ENCODE data around the gene RASSF5. TPM values are rescaled to one million over a fixed set of nuclear protein-coding genes. Genes with fewer than 3 reads are reported as not detected.

The RASSF5 gene
- total and polyA plus RNA-seq, 9 of the 15 experiments (the other 6 are each of a cell fraction or from before 2014, with no cell fraction given), result 6.1 to 41.0 (median 25.2) TPM

DNA sequence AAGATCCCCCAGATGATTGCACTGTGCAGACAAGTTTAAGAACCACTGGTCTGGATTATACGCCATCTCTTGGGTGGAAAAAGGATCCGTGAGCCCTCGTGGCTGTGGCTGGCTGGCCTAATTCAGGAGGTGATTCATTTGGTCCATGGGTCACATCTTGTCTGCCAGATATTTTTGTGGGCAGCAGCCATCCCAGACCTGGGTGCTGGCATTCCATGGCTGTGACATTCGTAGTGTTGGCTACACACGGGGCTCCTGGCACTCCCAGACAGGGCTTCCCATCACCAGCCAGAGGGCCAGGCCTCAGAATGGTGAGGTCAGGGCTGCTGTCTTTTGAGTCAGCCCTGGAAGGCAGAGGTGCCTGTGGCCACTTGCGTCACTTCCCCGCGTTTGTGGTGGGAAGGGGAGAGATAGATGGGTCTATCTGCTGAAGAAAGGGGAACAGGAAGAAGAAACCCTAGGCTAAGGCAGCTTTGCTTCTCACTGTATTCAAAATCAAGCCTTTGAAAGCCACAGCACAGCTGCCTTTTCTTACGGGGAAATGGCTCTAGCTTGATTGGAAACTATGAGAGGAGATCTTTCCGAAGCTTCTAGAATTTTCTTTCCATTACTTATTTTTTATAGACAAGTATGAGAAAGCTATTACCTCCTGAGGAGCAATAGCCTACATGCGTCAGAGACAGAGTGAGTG, 72.6 kb downstream of the RASSF5 start (continued):
- peak; percentile 12; the same call in 1 of the 2 replicates for TF ChIP-seq CXXC5 (CRISPR knock-in tag; IDR thresholded peaks at IDR 0.05)
- no peak for TF ChIP-seq NFE2L1 (tag; IDR thresholded peaks at IDR 0.05; ENCODE audit: borderline replicate concordance, low read depth)
- TF ChIP-seq, protein P1, sequence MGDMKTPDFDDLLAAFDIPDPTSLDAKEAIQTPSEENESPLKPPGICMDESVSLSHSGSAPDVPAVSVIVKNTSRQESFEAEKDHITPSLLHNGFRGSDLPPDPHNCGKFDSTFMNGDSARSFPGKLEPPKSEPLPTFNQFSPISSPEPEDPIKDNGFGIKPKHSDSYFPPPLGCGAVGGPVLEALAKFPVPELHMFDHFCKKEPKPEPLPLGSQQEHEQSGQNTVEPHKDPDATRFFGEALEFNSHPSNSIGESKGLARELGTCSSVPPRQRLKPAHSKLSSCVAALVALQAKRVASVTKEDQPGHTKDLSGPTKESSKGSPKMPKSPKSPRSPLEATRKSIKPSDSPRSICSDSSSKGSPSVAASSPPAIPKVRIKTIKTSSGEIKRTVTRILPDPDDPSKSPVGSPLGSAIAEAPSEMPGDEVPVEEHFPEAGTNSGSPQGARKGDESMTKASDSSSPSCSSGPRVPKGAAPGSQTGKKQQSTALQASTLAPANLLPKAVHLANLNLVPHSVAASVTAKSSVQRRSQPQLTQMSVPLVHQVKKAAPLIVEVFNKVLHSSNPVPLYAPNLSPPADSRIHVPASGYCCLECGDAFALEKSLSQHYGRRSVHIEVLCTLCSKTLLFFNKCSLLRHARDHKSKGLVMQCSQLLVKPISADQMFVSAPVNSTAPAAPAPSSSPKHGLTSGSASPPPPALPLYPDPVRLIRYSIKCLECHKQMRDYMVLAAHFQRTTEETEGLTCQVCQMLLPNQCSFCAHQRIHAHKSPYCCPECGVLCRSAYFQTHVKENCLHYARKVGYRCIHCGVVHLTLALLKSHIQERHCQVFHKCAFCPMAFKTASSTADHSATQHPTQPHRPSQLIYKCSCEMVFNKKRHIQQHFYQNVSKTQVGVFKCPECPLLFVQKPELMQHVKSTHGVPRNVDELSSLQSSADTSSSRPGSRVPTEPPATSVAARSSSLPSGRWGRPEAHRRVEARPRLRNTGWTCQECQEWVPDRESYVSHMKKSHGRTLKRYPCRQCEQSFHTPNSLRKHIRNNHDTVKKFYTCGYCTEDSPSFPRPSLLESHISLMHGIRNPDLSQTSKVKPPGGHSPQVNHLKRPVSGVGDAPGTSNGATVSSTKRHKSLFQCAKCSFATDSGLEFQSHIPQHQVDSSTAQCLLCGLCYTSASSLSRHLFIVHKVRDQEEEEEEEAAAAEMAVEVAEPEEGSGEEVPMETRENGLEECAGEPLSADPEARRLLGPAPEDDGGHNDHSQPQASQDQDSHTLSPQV (IDR thresholded peaks at IDR 0.05), result 0 out of 2 replicates have a peak, but pooled peaks have one; percentile 56
- TF ChIP-seq ZNF668 (CRISPR knock-in tag; IDR thresholded peaks at IDR 0.05), result no peak
- TF ChIP-seq ZBTB7A (IDR thresholded peaks at IDR 0.05; ENCODE audit: borderline replicate concordance, control insufficient read depth, low read depth, low read length), result no peak
- no peak for TF ChIP-seq ASH1L (IDR thresholded peaks at IDR 0.05; ENCODE audit: borderline replicate concordance, low read depth, partially characterized antibody)
- TF ChIP-seq RFX7 (CRISPR knock-in tag; IDR thresholded peaks at IDR 0.05), result no peak
- TF ChIP-seq FOXK1 (CRISPR knock-in tag; IDR thresholded peaks at IDR 0.05; ENCODE audit: borderline replicate concordance), result no peak
- TF ChIP-seq, protein P2, sequence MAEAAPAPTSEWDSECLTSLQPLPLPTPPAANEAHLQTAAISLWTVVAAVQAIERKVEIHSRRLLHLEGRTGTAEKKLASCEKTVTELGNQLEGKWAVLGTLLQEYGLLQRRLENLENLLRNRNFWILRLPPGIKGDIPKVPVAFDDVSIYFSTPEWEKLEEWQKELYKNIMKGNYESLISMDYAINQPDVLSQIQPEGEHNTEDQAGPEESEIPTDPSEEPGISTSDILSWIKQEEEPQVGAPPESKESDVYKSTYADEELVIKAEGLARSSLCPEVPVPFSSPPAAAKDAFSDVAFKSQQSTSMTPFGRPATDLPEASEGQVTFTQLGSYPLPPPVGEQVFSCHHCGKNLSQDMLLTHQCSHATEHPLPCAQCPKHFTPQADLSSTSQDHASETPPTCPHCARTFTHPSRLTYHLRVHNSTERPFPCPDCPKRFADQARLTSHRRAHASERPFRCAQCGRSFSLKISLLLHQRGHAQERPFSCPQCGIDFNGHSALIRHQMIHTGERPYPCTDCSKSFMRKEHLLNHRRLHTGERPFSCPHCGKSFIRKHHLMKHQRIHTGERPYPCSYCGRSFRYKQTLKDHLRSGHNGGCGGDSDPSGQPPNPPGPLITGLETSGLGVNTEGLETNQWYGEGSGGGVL (CRISPR knock-in tag; IDR thresholded peaks at IDR 0.05), result no peak
- no peak for TF ChIP-seq ARHGAP35 (IDR thresholded peaks at IDR 0.05; ENCODE audit: partially characterized antibody)
- TF ChIP-seq HMG20A (CRISPR knock-in tag; conservative IDR thresholded peaks at IDR 0.05), result no peak
- TF ChIP-seq POLR3G (IDR thresholded peaks at IDR 0.05; ENCODE audit: extremely low read depth, insufficient read length, insufficient replicate concordance), result no peak
- TF ChIP-seq CBFA2T3 (IDR thresholded peaks at IDR 0.05), result no peak
- no peak for TF ChIP-seq KDM1A (IDR thresholded peaks at IDR 0.05)
- TF ChIP-seq ZNF143 (CRISPR knock-in tag; IDR thresholded peaks at IDR 0.05), result no peak
- no peak for TF ChIP-seq TAL1 (IDR thresholded peaks at IDR 0.05)
- TF ChIP-seq ZFX (CRISPR knock-in tag; IDR thresholded peaks at IDR 0.05), result peak; percentile 76
- no peak for TF ChIP-seq BRD9 (IDR thresholded peaks at IDR 0.05; ENCODE audit: low read depth, partially characterized antibody)
- no peak; the same call in none of the 2 replicates for TF ChIP-seq TCF3 (CRISPR knock-in tag; IDR thresholded peaks at IDR 0.05)
- no peak for TF ChIP-seq SRF (CRISPR knock-in tag; IDR thresholded peaks at IDR 0.05)
- TF ChIP-seq NFATC3 (IDR thresholded peaks at IDR 0.05), result no peak
- no peak for TF ChIP-seq TRIM24 (IDR thresholded peaks at IDR 0.05)
- TF ChIP-seq KAT7 (CRISPR knock-in tag; IDR thresholded peaks at IDR 0.05; ENCODE audit: borderline replicate concordance), result no peak
- no peak for TF ChIP-seq TCFL5 (CRISPR knock-in tag; conservative IDR thresholded peaks at IDR 0.05)

Data from K562 (cell line).